GM18505 (cell line): Measurements from ENCODE around the gene LRRTM4.
A peak's percentile ranks its signal among the peaks of the same experiment; 100 is the strongest.

ENCODE experiments used
- ATAC-seq: cut with Tn5 transposase; IDR thresholded peaks from one replicate; pipeline ENCODE4 v1.9.1; 2021; ENCODE audit not compliant: unreplicated experiment
- POLR2A ChIP-seq: IDR thresholded peaks from 4 replicates; pipeline ENCODE4 v1.6.1; 2011; ENCODE audit warnings: borderline replicate concordance; ENCODE audit not compliant: insufficient read depth, insufficient read length; ENCODE audit errors: extremely low read depth

The LRRTM4 gene

GRCh38 chr2:76977846-76978727 lies 544.1 kb downstream of the LRRTM4 start:
- ATAC-seq = no peak
- TF ChIP-seq POLR2A = no peak

DNA sequence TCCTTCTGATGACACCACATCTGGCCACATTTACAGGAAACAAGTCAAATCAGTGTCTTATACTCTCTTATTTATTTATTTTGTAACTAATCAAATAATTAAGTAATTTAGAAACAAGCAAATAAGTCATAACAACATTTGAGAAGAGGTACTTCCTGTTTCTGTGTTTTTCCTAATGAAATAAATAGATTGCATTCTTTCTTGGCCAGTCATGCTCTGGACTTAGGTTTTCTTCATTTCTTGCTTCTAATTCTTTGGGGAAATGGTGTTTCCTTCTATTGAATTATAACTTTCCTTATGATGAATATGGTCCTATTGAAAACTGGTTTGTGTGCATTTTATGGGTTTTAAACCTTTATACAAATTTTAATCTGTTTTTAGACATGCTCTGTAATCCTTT lies 546.4 kb downstream of the LRRTM4 start:
- TF ChIP-seq POLR2A = no peak
- ATAC-seq = no peak

DNA sequence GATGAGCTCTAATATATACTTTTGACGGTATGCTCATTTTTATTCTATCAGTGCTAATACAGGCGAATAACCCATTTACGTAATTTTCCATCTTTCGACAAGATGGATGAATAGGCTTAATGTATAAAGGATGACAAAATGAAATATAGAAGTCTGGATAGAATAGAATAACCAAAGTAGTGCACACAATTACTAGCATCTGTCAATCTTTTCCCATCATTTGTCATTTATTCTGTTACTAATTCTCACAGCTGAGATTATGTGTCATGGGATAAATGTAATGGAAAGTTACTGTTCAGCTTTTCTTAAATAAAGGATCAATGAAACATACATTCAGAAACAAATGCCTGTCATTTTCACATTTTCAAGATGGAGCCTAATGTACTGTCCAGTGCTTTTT lies 548.6 kb downstream of the LRRTM4 start:
- no peak for ATAC-seq
- no peak for TF ChIP-seq POLR2A

GRCh38 chr2:76965772-76966171 lies 556.4 kb downstream of the LRRTM4 start:
- no peak for ATAC-seq
- TF ChIP-seq POLR2A = no peak

GRCh38 chr2:76958749-76959148 lies 563.4 kb downstream of the LRRTM4 start:
- no peak for TF ChIP-seq POLR2A

DNA sequence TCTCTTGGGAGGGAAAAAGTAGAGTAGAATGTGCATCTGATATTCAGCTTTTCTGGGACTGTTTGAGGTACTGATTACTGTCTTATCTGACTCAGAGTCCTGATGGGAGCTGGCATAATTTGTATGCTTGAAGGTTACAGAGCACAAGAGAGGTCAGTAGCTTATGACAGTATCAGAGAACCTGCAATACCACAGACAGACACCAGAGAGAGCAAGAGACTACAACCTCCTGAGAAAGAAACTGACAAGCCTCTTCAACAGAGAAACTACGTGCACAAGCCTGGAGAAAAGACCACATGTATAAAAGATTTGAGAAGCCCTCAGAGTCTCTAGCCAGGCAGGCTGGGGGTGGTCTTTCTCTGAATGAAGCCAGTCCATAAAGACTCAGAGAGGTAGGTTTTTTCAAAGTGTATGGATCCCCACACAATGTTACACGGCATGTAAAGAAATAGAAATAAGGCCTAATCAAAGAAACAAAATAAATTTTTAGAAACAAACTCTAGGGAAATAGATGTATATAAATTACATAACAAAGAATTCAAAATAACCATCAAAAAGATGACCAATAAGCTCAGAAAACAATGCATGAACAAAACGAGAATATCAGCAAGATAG lies 568.3 kb downstream of the LRRTM4 start:
- ATAC-seq = peak; percentile 96
- no peak for TF ChIP-seq POLR2A

More at GRCh38 chr2:76958749-76959148, 563.4 kb downstream of the LRRTM4 start:
- no peak for ATAC-seq

GRCh38 chr2:76946631-76947145 lies 575.5 kb downstream of the LRRTM4 start:
- ATAC-seq = no peak
- TF ChIP-seq POLR2A = no peak

DNA sequence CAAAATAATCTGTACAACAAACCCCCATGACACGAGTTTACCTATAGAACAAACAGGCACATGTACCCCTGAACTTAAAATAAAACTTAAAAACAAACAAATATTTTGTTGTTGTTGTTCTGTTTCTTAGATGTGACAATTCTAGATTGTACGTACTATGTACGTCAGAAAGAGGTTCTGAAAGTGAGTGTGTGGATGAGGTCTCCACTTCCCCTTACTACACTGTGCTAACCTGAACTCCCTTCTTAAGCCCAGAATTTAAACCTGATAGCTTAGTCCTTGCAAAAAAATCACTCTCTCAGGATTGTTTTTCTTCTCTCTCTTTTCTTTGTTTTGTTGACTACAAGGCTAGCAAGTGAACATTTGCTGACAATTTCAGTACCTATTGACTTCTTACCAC lies 581.6 kb downstream of the LRRTM4 start:
- ATAC-seq = no peak
- no peak for TF ChIP-seq POLR2A

DNA sequence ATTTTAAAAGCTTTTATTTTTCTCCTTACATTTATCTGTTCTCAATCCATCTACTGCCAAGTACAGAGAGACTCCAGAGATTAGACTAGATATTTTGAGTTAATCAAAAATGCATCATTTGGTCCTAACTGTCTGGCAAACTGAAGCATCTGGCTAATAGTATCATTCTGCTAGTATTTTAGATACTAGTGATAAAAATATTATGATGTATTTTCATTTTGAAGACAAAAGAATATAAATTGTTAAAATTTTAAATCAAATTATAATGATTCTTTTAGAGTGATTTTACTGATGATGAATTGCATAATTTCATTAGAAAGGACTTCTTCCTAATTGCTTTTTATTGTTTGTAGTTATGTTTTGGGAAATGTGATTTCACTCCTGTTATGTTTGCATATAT lies 584.0 kb downstream of the LRRTM4 start:
- no peak for ATAC-seq
- no peak for TF ChIP-seq POLR2A

DNA sequence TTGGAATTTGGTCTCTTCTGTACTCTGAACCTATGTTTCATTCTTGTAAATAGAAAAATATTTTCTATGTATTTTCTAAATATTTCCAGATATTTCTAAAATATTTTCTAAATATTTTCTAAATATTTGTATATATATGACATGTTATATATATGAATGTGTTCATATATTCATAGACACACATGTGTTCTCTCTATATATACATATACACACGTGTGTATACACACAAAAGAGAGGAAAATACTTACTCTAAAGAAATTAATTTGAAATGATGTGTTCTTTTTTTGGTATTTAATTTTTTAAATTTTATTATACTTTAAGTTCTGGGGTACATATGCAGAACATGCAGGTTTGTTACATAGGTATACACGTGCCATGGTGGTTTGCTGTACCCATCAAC lies 589.6 kb downstream of the LRRTM4 start:
- TF ChIP-seq POLR2A = no peak
- ATAC-seq = no peak

DNA sequence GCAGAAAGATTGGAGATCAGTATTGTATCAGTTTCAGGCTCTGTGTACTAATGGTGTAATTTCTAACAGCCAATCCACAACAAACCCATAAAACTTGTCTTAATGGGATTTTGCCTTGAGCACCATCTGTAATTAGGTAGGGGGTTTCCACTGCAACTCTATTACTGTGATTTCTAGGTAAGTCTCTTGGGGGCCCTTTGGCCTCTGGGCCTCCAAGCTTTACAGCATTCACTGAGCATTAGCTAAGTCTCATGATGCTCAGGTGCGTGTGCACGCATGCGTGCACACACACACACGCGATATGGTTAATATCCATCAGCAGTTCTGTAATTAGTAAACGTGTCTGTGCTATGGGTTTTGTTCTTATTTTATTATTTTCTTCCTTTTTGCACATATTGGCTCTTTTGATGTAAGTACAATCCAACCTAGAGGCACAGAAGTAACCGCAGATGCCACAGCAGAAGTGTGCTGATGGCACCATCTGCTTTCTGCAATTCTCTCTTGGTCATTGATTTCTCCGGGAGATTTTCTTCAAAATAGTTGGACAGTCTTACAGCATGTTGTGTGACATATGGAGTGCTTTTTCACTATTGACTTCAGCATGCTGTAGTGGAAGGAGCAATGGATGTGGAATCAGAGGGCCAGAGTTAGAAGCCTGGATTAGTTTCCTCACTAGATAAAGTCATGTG lies 592.0 kb downstream of the LRRTM4 start:
- no peak for TF ChIP-seq POLR2A
- no peak for ATAC-seq

DNA sequence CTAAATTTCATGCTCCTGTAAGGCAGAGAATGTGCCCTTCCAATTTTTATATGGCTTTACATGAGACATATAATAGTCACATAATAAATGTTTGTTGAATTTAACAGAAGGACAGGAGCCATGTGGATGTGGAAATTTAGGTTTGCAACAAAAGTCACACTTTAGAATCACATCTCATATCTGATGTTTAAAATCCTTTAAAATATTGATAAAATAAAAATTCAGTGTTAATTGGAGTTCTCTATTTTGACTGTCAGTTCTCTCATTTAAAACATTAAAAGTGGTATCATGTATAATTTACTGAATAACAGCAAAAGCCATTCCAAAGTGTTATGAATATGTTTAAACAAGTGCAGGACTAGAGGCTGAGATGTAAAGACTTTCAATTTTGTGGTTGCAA lies 594.1 kb downstream of the LRRTM4 start:
- no peak for TF ChIP-seq POLR2A
- no peak for ATAC-seq

- no peak for ATAC-seq
- no peak for TF ChIP-seq POLR2A
Observed at GRCh38 chr2:76921006-76921405, 601.2 kb downstream of the LRRTM4 start.

DNA sequence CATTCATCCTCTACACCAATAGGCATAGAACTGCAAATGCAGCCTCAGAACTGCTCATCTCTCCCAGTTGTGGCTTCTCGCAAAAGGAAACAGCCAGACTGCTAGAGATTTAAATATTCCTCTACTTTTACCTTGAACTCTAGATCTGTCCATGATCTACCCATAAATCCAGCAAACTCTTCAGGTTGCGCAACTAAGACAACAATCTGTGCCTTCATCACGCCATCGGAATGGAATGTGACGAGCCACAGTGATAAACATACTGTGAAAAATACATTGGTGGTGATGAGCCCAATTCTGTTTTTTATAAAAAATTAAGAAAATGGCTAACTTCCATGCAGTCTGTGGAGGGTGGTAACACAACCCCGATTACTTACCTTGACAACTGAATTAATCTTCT lies 626.7 kb downstream of the LRRTM4 start:
- TF ChIP-seq POLR2A = no peak
- ATAC-seq = no peak

DNA sequence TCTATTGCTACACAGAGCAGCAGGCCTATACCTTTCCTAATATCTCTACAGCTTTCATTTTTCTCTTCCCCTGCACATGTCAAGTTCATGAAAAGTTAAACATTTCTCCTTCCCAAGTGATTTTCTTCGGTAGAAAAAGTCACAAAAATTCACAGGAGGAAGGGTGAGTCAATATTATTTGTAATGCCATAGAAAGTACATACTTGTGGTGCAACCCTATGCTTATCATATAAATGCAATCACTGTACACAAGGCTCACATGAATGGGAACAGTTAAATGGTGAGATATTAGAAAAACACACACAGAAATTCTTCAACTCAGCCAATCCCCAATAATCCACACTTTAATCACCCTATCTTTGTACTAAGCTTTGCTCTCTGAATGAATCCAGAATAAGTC lies 651.6 kb downstream of the LRRTM4 start:
- ATAC-seq = no peak
- no peak for TF ChIP-seq POLR2A
